ENCODE measurements around the gene LEFTY2. TPM values are rescaled to one million over a fixed set of nuclear protein-coding genes. Genes with fewer than 3 reads are reported as not detected.
"Not testable (repeated sequence)": the region's sequence is repeated elsewhere in the genome, so short reads cannot be mapped to it uniquely, and the experiment has no call there.

Gene LEFTY2
- total RNA-seq, 1 donor from 2014 or later: not detected

DNA sequence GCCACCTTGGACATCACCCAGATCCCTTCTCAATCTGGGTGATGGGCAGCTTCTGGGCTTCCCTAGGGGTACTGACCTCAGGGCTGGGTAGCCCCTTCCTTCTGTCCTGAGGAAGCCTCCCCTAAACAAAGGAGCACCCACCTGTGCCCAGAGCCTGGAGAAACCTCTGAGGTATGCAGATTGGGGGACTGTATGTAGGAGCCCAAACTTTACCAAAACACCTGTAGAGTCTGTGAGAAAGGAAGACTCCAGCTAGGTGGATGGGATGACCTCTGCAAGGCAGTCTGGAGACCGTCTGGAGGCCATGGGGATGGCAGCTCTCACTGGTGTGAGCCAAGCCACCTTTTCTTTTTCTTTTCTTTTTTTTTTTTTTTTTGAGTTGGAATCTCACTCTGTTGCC is 13.7 kb upstream of the LEFTY2 start:
- DNase-seq (ENCODE audit: low spot score): no peak
- no peak for ATAC-seq

DNA sequence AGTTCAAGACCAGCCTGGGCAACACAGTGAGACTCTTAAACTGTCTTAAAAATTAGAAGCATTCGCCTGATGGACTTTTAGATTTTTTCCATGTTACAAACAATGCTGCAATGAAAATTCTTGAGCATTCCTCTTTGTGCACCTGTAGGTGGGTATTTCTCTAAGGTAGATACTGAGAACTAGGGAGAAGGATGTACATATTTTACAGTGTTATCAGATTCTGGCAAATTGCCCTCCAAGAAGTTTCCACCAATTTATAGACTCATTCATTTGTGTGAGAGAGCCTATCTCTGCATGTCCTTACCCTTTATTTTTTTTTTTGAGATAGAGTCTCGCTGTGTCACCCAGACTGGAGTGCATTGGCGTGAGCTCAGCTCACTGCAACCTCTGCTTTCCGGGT is 12.3 kb upstream of the LEFTY2 start:
- ATAC-seq: no peak
- DNase-seq (ENCODE audit: low spot score): no peak

DNA sequence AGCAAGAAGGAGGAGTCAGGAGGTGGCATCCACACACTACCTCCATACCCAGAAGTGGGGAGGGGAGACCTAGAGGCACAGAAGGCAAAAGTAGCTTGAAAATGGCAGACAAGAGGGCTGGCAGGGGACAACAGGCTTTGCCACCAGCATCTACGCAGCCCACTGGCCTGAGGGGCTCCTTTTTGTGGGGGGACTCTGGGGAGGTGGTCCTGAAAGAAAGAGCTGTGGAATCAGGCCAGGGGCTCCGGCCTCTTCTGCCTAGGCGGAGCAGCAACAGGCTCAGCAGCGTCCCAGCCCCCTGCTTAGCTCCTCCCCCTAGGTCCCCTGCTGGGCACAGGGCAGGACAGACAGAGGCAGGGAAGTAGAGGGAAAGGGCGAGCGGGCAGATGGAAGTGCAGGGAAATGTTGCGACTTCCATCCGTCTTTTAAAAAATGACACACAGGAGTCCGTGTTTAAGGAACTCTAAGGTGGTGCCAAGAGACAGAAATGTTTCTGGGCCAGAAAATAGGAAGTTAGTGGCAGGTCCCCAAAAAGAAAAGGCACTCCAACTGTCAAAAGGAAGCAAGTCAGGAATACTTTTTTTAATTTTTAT is 10.0 kb upstream of the LEFTY2 start:
- DNase-seq (ENCODE audit: low spot score): no peak
- ATAC-seq: no peak

DNA sequence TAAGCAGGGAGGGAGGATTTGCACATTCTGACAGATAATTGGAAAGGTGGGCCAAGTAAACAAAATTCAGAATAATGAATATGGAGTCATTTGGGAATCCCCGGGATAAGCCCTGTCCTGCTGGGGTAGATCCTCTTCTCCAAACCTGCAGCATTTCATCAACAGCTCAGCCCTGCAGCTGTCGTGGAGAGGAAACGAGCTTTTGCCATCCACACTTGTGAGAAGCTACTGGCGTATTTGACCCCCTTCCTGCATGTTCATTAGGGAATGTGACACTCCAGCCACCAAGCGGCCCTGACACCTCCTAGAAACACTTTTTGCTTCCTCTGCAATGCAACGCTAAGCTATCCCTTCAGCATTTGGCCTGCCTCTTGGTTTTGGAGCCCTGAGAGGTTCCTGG is 8.0 kb upstream of the LEFTY2 start:
- no peak for ATAC-seq
- DNase-seq (ENCODE audit: low spot score): no peak

DNA sequence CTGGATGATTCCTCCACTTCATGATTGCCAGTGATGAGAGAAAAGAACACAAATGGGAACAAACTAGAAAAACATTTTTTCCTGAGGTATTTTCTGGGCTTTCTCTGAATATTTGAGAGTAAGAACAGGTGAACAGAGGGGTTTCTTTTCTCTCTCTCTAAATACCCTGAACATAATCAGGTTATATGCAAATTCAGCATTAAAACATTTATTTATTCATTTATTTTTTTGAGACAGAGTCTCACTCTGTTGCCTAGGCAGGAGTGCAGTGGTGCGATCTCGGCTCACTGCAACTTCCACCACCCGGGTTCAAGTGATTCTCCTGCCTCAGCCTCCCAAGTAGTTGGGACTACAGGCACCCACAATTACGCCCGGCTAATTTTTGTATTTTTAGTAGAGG is 5.8 kb upstream of the LEFTY2 start:
- ATAC-seq (no peak), DNase-seq (ENCODE audit: low spot score) (no peak)

DNA sequence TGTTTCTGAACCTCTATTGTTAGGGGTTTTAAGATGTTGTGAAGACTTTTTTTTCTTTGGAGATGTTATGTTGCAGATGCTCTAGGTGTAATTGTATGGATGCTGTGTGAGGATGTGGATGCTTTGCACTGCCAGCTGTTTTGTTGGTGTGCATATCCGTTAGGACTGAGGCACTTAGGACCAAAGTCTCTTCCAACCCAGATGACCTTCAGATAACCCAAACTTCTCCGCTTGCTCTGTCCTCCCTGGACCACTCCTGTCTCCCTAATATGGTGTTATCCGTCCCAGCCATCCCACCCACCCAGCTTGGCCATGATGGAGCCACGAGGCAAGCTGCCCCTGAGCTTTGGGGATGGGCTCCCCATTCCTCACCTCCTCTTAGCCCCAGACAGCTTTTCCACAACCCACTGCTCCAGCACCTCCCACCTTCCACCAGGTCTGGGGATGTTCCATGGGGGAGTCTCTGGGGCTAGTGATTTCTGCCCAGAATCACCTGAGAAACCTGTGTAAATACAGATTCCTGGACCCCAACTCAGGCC is 5.1 kb upstream of the LEFTY2 start:
- no peak for DNase-seq (ENCODE audit: low spot score)
- no peak for ATAC-seq

DNA sequence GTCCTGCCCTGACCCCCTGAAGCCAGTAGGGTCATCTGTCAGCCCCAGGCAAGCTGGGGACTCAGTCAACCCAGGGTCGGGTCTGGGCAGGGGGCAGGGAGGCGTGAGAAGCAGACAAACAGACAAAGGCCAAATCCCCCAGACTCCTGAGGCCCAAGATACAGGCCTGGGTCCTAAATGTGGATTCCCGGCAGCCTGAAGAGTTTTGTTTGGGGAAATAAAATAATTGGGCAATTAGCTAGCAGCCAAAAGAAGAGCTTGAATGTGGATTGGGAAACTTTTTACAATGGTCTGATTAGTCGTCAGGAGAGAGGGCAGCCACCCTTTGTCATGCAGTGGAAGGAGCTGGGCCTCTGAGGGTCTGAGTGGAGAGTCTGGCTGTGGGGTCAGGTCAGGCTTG is 4.5 kb upstream of the LEFTY2 start:
- DNase-seq (ENCODE audit: low spot score) (no peak), ATAC-seq (no peak)

DNA sequence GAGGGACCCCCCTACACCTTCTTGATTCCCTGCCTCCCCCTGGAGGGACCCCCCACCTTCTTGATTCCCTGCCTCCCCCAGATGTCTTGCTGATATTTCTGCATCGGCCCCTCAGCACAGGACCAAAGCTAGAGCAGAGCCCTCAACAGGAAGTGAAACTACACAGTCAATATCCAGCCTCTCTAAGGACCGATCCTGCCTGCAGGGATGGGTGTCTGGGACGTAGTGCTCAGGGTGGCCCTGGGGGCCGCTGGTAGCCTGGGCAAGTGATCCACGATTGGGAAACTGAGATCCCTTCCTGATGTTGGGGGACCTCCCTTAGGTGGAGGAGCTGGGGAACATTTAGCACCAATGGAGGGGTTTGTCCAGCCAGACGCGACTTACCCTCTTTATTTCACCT is 3.9 kb upstream of the LEFTY2 start:
- ATAC-seq (no peak), DNase-seq (ENCODE audit: low spot score) (no peak)

DNA sequence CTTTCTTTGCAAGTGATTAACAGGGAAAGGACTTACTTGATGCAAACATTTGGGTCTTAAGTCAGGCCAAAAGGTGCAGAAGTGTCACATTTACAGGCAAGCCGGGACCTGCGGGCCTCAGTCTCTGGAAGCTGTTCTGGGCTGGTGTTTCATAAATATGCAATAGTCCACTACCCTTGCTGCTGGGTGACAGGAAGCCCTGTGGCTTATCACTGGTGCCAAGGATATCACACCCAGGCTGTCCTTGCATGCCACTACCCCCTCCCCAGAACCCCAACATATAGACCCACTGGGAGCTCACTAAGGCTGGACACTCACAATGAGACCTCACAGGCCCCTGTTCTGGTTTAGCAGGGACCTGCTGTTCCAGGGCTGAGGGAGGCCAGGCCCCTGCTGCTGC is 3.4 kb upstream of the LEFTY2 start:
- DNase-seq (ENCODE audit: low spot score) (no peak), ATAC-seq (no peak)

DNA sequence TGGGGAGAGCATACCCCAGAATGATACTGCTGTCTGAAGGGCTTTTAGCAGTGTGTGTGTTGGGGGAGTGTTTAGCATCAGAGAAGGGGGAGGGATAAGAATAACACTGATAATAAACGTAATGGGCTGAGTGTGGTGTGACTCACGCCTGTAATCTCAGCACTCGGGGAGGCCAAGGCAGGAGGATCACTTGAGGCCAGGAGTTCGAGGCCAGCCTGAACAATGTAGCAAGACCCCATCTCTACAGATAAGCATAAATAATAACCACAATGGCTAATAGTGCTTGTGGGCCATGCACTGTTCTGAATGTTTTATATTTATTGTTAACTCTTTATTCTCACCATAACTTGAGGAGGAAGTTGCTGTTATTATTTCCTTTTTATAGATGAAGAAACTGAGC is 2.6 kb upstream of the LEFTY2 start:
- DNase-seq (ENCODE audit: low spot score): no peak
- ATAC-seq: no peak

DNA sequence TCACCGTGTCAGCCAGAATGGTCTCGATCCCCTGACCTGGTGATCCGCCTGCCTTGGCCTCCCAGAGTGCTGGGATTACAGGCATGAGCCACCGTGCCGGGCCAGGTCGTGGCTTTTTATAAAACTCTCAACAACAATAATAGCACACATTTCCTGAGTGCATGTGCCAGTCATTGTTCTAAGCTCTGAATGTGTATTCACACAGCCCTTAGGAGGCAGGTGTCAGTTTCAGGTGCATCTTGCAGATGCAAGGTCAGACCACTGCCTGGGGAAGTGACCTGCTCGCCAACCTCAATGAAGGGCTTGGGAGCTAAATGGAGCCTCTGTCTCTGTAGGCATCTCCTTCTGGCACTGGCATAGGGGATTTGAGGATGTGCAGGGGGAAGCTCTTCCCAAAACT is 1.6 kb upstream of the LEFTY2 start:
- DNase-seq (ENCODE audit: low spot score) (no peak), ATAC-seq (no peak)

DNA sequence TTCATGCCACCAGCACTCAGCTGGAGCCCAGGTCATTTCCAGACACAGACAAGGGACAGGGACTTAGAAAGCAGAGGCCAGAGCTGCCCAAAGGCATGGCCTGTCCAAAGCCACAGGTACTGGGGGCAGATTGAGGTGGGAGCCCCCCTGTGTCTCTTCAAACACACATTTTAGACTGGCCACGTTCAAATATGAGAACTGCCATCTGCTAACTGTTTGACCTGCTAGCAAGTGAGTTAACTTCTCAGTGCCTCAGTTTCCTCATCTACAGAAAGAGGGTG is 862 bp upstream of the LEFTY2 start:
- ATAC-seq: no peak
- no peak for DNase-seq (ENCODE audit: low spot score)

DNA sequence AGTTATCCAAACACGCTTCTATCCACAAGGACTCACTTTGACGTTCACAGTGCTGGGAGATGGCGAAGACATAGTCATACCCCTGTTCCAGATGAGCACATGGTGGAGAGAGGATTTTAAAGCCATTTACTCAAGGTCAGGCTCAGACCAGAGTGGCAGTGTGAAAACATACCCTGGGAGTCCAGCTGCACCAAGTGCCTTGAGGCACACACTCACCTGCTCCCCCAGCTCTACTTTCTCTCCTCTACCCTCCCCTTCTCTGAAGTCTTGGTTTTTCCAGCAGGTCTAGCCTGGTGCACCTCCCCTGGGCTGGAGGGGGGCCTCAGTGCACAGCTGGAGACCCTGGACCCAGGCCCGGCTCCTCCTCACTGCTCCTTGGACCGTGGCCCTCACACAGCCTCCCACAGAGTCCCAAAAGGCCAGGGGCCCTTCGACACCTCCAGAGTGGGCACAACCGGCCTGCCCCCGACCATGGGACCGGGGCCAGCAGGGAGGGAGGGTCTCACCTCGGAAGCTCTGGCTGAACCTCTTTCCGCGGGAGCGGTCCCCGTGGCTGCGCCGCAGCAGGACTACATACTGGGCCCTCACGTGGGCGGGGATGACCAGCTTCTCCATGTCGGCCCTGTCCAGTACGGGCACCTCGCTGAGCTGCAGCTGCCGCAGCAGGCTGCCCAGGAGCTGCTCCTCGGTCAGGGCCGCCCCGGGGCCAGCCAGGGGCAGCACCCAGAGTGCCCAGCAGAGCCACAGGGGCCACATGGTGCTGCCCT is 452 bp downstream of the LEFTY2 start:
- DNase-seq (ENCODE audit: low spot score) (no peak), ATAC-seq (no peak)

DNA sequence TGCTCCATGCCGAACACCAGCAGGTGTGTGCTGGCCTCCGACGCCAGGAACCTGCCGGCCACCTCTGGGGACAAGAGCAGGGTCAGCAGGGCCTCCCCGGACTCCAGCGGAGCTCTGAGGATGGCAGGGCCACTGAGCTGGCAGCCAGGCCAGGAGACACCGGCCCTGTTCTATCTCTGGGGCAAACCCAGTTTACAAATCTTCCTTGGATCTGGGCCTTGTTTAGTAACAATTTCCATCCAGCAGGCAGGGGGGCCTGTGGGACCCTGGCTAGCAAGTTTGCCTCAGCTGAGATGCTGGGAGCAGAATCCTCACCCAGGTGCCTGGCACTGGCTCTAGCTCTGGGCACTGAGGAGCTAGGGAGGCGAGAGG is 1.1 kb downstream of the LEFTY2 start:
- not testable (repeated sequence) for DNase-seq (ENCODE audit: low spot score); ATAC-seq

DNA sequence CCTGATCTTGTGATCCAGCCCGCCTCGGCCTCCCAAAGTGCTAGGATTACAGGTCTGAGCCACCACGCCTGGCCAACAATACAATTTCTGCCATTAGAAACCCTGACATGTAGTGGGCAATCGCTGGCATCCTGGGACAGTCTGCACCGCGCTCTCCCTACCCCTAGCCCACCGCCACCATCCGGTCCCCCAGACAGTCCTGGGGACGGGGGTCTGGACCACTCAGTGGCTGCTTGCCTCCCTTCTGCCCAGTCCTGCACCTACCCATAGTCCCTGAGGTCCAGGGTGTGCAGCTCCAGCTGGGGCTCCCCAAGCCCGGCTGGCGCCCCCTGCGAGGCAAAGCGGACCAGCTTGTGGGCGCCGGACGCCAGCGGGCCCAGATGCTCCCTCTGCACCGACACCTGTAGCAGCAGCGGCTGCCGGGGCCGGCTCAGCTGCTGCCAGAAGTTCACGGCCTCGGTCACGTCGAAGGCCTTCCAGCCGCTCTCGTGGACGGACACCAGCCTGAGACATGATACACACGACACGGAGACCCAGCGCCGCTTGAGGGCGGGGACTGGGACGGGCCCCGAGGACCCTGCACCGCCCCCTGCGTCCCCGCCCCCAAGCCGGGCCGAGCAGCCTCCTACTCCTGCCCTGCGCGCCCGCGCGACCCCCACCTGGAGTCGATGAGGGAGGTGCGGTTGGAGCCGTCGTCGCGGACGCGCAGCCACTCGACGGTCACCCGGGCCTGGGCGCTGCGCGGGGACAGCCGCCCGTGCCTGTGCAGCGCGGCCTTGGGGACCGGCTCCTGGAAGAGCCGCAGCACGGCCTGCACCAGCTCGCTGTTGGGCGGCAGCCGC is 1.7 kb downstream of the LEFTY2 start:
- DNase-seq (ENCODE audit: low spot score): not testable (repeated sequence)
- ATAC-seq: peak; percentile 55

DNA sequence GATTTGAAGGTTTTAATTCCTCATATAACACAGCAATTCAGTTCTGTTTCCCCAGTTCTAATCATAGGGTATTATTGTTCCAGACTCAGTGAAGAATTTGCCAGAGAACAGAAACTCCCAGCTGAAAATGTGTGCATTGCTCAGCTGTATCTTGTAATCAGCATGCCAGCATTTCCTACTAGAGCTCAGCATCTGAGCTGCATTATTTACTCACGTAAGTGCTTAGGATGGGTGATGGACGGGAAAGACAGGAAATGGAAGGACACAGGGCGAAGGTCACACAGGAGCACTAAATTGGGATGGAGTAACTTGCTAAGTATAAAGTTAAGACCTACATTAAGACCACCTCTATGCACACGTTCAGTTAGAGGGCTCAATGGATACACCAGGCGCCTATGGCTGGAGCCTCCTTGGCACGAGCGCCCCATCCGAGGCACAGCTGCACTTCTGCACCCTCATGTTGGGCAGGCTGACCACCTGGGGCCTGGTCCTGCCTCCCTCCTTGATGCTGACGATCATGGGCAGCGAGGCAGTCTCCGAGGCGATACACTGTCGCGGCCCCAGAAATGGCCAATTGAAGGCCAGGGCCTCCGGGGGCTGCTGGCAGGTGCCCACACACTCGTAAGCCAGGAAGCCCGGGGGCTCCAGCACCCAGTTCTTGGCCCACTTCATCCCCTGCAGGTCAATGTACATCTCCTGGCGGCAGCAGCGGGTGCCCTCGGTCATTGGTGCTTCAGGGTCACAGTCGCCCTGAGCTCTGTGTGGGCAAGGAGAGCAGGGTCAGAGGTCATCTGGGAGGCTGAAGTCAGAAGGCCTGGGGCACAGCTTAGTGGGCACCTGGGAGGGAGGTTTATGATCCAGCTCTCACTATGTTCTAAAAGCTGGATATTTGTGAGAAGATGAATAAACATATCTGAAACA is 3.7 kb downstream of the LEFTY2 start:
- DNase-seq (ENCODE audit: low spot score) (no peak), ATAC-seq (peak; percentile 54)

DNA sequence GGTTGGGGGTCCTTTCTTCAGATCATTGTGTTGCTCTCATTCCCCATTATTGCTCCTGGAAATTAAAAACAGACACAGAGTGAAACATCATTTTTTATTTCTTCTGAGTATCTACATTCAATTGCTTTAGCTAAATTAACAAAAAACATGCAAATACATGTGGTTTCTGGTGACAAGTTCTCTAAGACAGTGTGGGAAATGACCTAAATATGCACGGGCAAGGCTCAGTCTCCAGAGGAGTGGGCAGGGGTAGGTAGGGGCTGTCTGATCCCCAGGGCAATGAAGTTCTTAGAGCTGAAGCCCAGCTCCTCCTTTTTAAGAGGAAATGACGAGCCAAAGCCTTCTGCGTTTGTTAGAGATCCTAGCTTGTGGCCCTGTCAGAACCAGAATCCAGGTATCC is 4.5 kb downstream of the LEFTY2 start:
- DNase-seq (ENCODE audit: low spot score) (no peak), ATAC-seq (no peak)

DNA sequence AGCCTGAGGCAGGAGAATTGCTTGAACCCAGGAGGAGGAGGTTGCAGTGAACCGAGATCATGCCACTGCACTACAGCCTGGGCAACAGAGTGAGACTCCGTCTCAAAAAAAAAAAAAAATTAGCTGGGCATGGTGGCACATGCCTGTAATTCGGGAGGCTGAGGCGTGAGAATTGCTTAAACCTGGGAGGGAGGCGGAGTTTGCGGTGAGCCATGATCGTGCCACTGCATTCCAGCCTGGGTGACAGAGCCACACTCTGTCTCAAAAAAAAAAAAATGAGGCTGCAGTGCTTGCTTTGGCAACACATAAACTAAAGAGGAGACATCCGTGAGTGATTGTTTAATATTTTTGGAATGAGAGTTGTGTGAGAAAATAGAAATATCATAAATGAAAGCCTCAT is 4.9 kb downstream of the LEFTY2 start:
- DNase-seq (ENCODE audit: low spot score); ATAC-seq: not testable (repeated sequence)

DNA sequence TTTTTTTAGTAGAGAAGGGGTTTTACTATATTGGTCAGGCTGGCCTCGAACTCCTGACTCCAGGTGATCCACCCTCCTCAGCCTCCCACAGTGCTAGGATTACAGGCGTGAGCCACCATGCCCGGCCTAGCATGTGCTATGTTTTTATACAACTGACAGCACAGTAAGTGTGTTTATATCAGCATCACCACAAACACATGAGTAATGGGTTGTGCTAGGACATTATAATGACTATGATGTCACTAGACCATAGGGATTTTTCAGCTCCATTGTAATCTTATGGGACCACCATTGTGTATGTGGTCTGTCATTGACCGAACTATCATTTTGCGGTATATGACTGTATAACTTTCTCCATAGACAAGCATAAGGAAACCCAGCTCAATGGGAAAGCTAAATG is 6.3 kb downstream of the LEFTY2 start:
- DNase-seq (ENCODE audit: low spot score): no peak
- no peak for ATAC-seq

DNA sequence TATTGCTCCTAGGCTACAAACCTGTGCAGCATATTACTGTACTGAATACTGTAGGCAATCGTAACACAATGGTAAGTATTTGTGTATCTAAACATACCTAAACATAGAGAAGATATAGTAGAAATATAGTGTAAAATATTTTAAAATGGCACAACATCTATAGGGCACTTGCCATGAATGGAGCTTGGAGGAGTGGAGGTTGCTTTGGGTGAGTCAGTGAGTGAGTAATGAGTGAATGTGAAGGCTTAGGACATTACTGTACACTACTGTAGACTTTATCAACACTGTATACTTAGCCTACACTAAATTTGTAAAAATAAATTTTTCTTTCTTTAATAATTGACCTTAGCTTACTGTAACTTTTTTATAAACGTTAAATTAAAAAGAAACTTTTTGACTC is 7.9 kb downstream of the LEFTY2 start:
- ATAC-seq (no peak), DNase-seq (ENCODE audit: low spot score) (no peak)

Measured in left lobe of liver (tissue), 2 donors.